ENCODE measurements around the gene CYP2R1. TPM values are rescaled to one million over a fixed set of nuclear protein-coding genes. Genes with fewer than 3 reads are reported as not detected.
A peak's percentile ranks its signal among the peaks of the same experiment; 100 is the strongest.

The CYP2R1 gene
- polyA plus RNA-seq (2013, experiment 1 of 2), result 10.2 TPM
- polyA plus RNA-seq (2013, experiment 2 of 2), result 9.2 TPM

GRCh38 chr11:14892036-14892556 is at the start of gene CYP2R1:
Gene CYP2R1, minus strand, starts transcription at chr11:14892231. Its CDS starts 26 bp downstream, at chr11:14892205.
- Histone ChIP-seq H3K4me3 (ENCODE audit: low read length) (peak within 1 kb of the TSS; percentile 28), H3K36me3 (ENCODE audit: control insufficient read depth, insufficient read depth, low read length) (no peaks in the 10 kb centered on the region), H4K5ac (ENCODE audit: low read length) (no peak within 1 kb of the TSS), H3K79me1 (ENCODE audit: low read length) (no peaks in the 10 kb centered on the region), H3K4me2 (ENCODE audit: low read length) (peak within 1 kb of the TSS; percentile 67), H3K27me3 (ENCODE audit: insufficient read depth, low read length, poor library complexity) (no peaks in the 10 kb centered on the region), H3K27ac (ENCODE audit: low read depth, low read length) (peak within 1 kb of the TSS; percentile 80), H2BK15ac (replicated peaks; ENCODE audit: low read depth) (no peak within 1 kb of the TSS), H3K9ac (ENCODE audit: low read length) (peak within 1 kb of the TSS; percentile 70), H3K56ac (ENCODE audit: low read length) (peak within 1 kb of the TSS; percentile 83), H2BK5ac (ENCODE audit: low read length) (no peak within 1 kb of the TSS), H2AK5ac (ENCODE audit: low read length) (no peak within 1 kb of the TSS), H4K8ac (ENCODE audit: low read depth, low read length) (no peak within 1 kb of the TSS), H3K4me1 (ENCODE audit: control insufficient read depth, low read depth, low read length) (peaks cover 4% of the 10 kb centered on the region), H3K18ac (ENCODE audit: low read length) (peak within 1 kb of the TSS; percentile 55), H3K79me2 (ENCODE audit: control insufficient read depth, insufficient read depth, low read length) (no peaks in the 10 kb centered on the region), H2BK120ac (ENCODE audit: low read depth, low read length) (no peak within 1 kb of the TSS), H3K4ac (ENCODE audit: low read depth, low read length) (no peak within 1 kb of the TSS), H3K23ac (ENCODE audit: low read length) (no peak within 1 kb of the TSS)
- WGBS (ENCODE audit: extremely low coverage, insufficient coverage, low lambda C conversion rate), result no CpG with 5 or more reads among the region's 36 CpGs
- DNase-seq, result peak; percentile 99

GRCh38 chr11:14938936-14939335 is 46.9 kb upstream of the CYP2R1 start:
- no peak overlapping the region for H2BK15ac ChIP-seq (replicated peaks; ENCODE audit: low read depth)
- DNase-seq, result no peak
- H3K56ac ChIP-seq (ENCODE audit: low read length), result no peak overlapping the region
- H2AK5ac ChIP-seq (ENCODE audit: low read length), result no peak overlapping the region
- H3K36me3 ChIP-seq (ENCODE audit: control insufficient read depth, insufficient read depth, low read length), result no peaks in the 10 kb centered on the region
- no peak overlapping the region for H3K4me2 ChIP-seq (ENCODE audit: low read length)
- no CpG with 5 or more reads among the region's 1 CpG for WGBS (ENCODE audit: extremely low coverage, insufficient coverage, low lambda C conversion rate)
- H3K18ac ChIP-seq (ENCODE audit: low read length), result no peak overlapping the region
- H4K5ac ChIP-seq (ENCODE audit: low read length), result no peak overlapping the region
- no peak overlapping the region for H2BK120ac ChIP-seq (ENCODE audit: low read depth, low read length)
- H2BK5ac ChIP-seq (ENCODE audit: low read length), result no peak overlapping the region
- no peak overlapping the region for H3K9ac ChIP-seq (ENCODE audit: low read length)
- H4K8ac ChIP-seq (ENCODE audit: low read depth, low read length), result no peak overlapping the region
- no peak overlapping the region for H3K23ac ChIP-seq (ENCODE audit: low read length)
- H3K27me3 ChIP-seq (ENCODE audit: insufficient read depth, low read length, poor library complexity), result no peaks in the 10 kb centered on the region
- H3K4ac ChIP-seq (ENCODE audit: low read depth, low read length), result no peak overlapping the region
- H3K4me1 ChIP-seq (ENCODE audit: control insufficient read depth, low read depth, low read length), result no peaks in the 10 kb centered on the region
- no peaks in the 10 kb centered on the region for H3K79me1 ChIP-seq (ENCODE audit: low read length)
- no peak overlapping the region for H3K4me3 ChIP-seq (ENCODE audit: low read length)
- H3K79me2 ChIP-seq (ENCODE audit: control insufficient read depth, insufficient read depth, low read length), result no peaks in the 10 kb centered on the region
- no peak overlapping the region for H3K27ac ChIP-seq (ENCODE audit: low read depth, low read length)

- no peak overlapping the region for H2BK120ac ChIP-seq (ENCODE audit: low read depth, low read length)
- no peak overlapping the region for H3K4me2 ChIP-seq (ENCODE audit: low read length)
- H4K5ac ChIP-seq (ENCODE audit: low read length), result no peak overlapping the region
- H2BK15ac ChIP-seq (replicated peaks; ENCODE audit: low read depth), result no peak overlapping the region
- no peak overlapping the region for H3K18ac ChIP-seq (ENCODE audit: low read length)
- H3K79me2 ChIP-seq (ENCODE audit: control insufficient read depth, insufficient read depth, low read length), result no peaks in the 10 kb centered on the region
- H3K4me3 ChIP-seq (ENCODE audit: low read length), result no peak overlapping the region
- H3K4ac ChIP-seq (ENCODE audit: low read depth, low read length), result no peak overlapping the region
- H3K56ac ChIP-seq (ENCODE audit: low read length), result no peak overlapping the region
- no peak overlapping the region for H2AK5ac ChIP-seq (ENCODE audit: low read length)
- no peak for DNase-seq
- no peaks in the 10 kb centered on the region for H3K27me3 ChIP-seq (ENCODE audit: insufficient read depth, low read length, poor library complexity)
- H3K27ac ChIP-seq (ENCODE audit: low read depth, low read length), result no peak overlapping the region
- no peak overlapping the region for H3K9ac ChIP-seq (ENCODE audit: low read length)
- no peak overlapping the region for H3K23ac ChIP-seq (ENCODE audit: low read length)
- H3K79me1 ChIP-seq (ENCODE audit: low read length), result no peaks in the 10 kb centered on the region
- H3K36me3 ChIP-seq (ENCODE audit: control insufficient read depth, insufficient read depth, low read length), result no peaks in the 10 kb centered on the region
- H2BK5ac ChIP-seq (ENCODE audit: low read length), result no peak overlapping the region
- no CpG with 5 or more reads among the region's 1 CpG for WGBS (ENCODE audit: extremely low coverage, insufficient coverage, low lambda C conversion rate)
- H4K8ac ChIP-seq (ENCODE audit: low read depth, low read length), result no peak overlapping the region
- H3K4me1 ChIP-seq (ENCODE audit: control insufficient read depth, low read depth, low read length), result no peaks in the 10 kb centered on the region
These were observed 42.8 kb upstream of the CYP2R1 start for GRCh38 chr11:14934641-14935351.

- Histone ChIP-seq H3K18ac (ENCODE audit: low read length) (no peak overlapping the region), H4K5ac (ENCODE audit: low read length) (no peak overlapping the region), H4K8ac (ENCODE audit: low read depth, low read length) (no peak overlapping the region), H3K27ac (ENCODE audit: low read depth, low read length) (no peak overlapping the region), H3K36me3 (ENCODE audit: control insufficient read depth, insufficient read depth, low read length) (no peaks in the 10 kb centered on the region), H3K27me3 (ENCODE audit: insufficient read depth, low read length, poor library complexity) (no peaks in the 10 kb centered on the region), H3K4ac (ENCODE audit: low read depth, low read length) (no peak overlapping the region), H3K4me2 (ENCODE audit: low read length) (no peak overlapping the region), H3K9ac (ENCODE audit: low read length) (no peak overlapping the region), H2BK5ac (ENCODE audit: low read length) (no peak overlapping the region), H3K79me1 (ENCODE audit: low read length) (no peaks in the 10 kb centered on the region), H3K4me3 (ENCODE audit: low read length) (no peak overlapping the region), H3K79me2 (ENCODE audit: control insufficient read depth, insufficient read depth, low read length) (no peaks in the 10 kb centered on the region), H3K4me1 (ENCODE audit: control insufficient read depth, low read depth, low read length) (no peaks in the 10 kb centered on the region), H2AK5ac (ENCODE audit: low read length) (no peak overlapping the region), H3K23ac (ENCODE audit: low read length) (no peak overlapping the region), H2BK15ac (replicated peaks; ENCODE audit: low read depth) (no peak overlapping the region), H2BK120ac (ENCODE audit: low read depth, low read length) (no peak overlapping the region), H3K56ac (ENCODE audit: low read length) (no peak overlapping the region)
- no peak for DNase-seq
These were observed 40.4 kb upstream of the CYP2R1 start for GRCh38 chr11:14932447-14932846.

- Histone ChIP-seq H3K9ac (ENCODE audit: low read length) (no peak overlapping the region), H3K36me3 (ENCODE audit: control insufficient read depth, insufficient read depth, low read length) (no peaks in the 10 kb centered on the region), H4K5ac (ENCODE audit: low read length) (no peak overlapping the region), H4K8ac (ENCODE audit: low read depth, low read length) (no peak overlapping the region), H3K23ac (ENCODE audit: low read length) (no peak overlapping the region), H3K4me2 (ENCODE audit: low read length) (no peak overlapping the region), H3K4me1 (ENCODE audit: control insufficient read depth, low read depth, low read length) (no peaks in the 10 kb centered on the region), H2BK15ac (replicated peaks; ENCODE audit: low read depth) (no peak overlapping the region), H2BK120ac (ENCODE audit: low read depth, low read length) (no peak overlapping the region), H3K4ac (ENCODE audit: low read depth, low read length) (no peak overlapping the region), H3K56ac (ENCODE audit: low read length) (no peak overlapping the region), H3K4me3 (ENCODE audit: low read length) (no peak overlapping the region), H3K79me1 (ENCODE audit: low read length) (no peaks in the 10 kb centered on the region), H3K18ac (ENCODE audit: low read length) (no peak overlapping the region), H3K79me2 (ENCODE audit: control insufficient read depth, insufficient read depth, low read length) (no peaks in the 10 kb centered on the region), H2AK5ac (ENCODE audit: low read length) (no peak overlapping the region), H3K27ac (ENCODE audit: low read depth, low read length) (no peak overlapping the region), H3K27me3 (ENCODE audit: insufficient read depth, low read length, poor library complexity) (no peaks in the 10 kb centered on the region), H2BK5ac (ENCODE audit: low read length) (no peak overlapping the region)
- no peak for DNase-seq
- no CpG with 5 or more reads among the region's 2 CpGs for WGBS (ENCODE audit: extremely low coverage, insufficient coverage, low lambda C conversion rate)
These were observed 38.3 kb upstream of the CYP2R1 start for GRCh38 chr11:14930369-14930768.

GRCh38 chr11:14927146-14927545 is 35.1 kb upstream of the CYP2R1 start:
- Histone ChIP-seq H3K56ac (ENCODE audit: low read length) (no peak overlapping the region), H2AK5ac (ENCODE audit: low read length) (no peak overlapping the region), H3K27ac (ENCODE audit: low read depth, low read length) (no peak overlapping the region), H3K4me2 (ENCODE audit: low read length) (no peak overlapping the region), H3K36me3 (ENCODE audit: control insufficient read depth, insufficient read depth, low read length) (no peaks in the 10 kb centered on the region), H2BK120ac (ENCODE audit: low read depth, low read length) (no peak overlapping the region), H4K8ac (ENCODE audit: low read depth, low read length) (no peak overlapping the region), H3K4ac (ENCODE audit: low read depth, low read length) (no peak overlapping the region), H3K4me3 (ENCODE audit: low read length) (no peak overlapping the region), H3K18ac (ENCODE audit: low read length) (no peak overlapping the region), H3K9ac (ENCODE audit: low read length) (no peak overlapping the region), H3K4me1 (ENCODE audit: control insufficient read depth, low read depth, low read length) (no peaks in the 10 kb centered on the region), H3K79me2 (ENCODE audit: control insufficient read depth, insufficient read depth, low read length) (no peaks in the 10 kb centered on the region), H2BK15ac (replicated peaks; ENCODE audit: low read depth) (no peak overlapping the region), H3K79me1 (ENCODE audit: low read length) (no peaks in the 10 kb centered on the region), H4K5ac (ENCODE audit: low read length) (no peak overlapping the region), H2BK5ac (ENCODE audit: low read length) (no peak overlapping the region), H3K27me3 (ENCODE audit: insufficient read depth, low read length, poor library complexity) (no peaks in the 10 kb centered on the region), H3K23ac (ENCODE audit: low read length) (no peak overlapping the region)
- peak; percentile 7 for DNase-seq
